ENCODE data around the gene B4GALT2.

DNA sequence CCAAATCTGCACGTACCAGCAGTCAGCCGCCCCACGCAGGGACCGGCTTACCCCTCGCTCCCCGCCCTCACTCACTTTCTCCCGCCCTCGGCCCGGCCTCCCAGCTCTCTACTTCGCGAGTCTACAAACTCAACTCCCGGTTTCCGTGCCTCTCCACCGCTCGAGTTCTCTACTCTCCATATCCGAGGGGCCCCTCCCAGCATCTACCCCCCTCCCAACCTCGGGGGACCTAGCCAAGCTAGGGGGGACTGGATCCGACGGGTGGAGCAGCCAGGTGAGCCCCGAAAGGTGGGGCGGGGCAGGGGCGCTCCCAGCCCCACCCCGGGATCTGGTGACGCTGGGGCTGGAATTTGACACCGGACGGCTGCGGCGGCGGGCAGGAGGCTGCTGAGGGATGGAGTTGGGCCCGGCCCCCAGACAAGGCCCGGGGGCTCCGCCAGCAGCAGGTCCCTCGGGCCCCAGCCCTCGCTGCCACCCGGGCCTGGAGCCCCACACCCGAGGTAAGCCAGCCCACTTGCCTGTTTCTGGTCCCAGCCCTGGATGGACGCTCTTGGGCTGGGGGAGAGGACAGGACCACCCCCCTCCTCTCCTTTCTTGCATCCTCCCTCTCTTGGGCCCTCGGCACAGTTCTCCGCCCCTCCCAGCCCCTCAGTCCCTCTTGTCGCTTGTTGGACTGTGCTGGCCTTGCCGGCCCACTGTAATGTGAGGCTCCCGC lies 45.5 kb upstream of the B4GALT2 start, which contains the start of gene ARTN:
- TF ChIP-seq, protein P1, sequence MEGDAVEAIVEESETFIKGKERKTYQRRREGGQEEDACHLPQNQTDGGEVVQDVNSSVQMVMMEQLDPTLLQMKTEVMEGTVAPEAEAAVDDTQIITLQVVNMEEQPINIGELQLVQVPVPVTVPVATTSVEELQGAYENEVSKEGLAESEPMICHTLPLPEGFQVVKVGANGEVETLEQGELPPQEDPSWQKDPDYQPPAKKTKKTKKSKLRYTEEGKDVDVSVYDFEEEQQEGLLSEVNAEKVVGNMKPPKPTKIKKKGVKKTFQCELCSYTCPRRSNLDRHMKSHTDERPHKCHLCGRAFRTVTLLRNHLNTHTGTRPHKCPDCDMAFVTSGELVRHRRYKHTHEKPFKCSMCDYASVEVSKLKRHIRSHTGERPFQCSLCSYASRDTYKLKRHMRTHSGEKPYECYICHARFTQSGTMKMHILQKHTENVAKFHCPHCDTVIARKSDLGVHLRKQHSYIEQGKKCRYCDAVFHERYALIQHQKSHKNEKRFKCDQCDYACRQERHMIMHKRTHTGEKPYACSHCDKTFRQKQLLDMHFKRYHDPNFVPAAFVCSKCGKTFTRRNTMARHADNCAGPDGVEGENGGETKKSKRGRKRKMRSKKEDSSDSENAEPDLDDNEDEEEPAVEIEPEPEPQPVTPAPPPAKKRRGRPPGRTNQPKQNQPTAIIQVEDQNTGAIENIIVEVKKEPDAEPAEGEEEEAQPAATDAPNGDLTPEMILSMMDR (IDR thresholded peaks at IDR 0.05; ENCODE audit: borderline replicate concordance, extremely low read depth, low read length, poor library complexity, severe bottlenecking) = no peak
- no peak for TF ChIP-seq EZH2 (IDR thresholded peaks at IDR 0.05; ENCODE audit: borderline replicate concordance, low read depth, low read length, severe bottlenecking)

Data from DND-41 (cell line).